HFF-Myc (cell line): ENCODE results near the gene GBF1.

Source experiments
- DNase-seq: peaks from one replicate; pipeline ENCODE4 v3.0.0-alpha.2; 2011; ENCODE audit warnings: low read depth; ENCODE audit errors: extremely low read depth
- H3K4me3 ChIP-seq: replicated peaks from 2 replicates; pipeline ENCODE4 v1.5.1; 2011; ENCODE audit warnings: low read depth, mild to moderate bottlenecking, control low read depth, low read length
- TF ChIP-seq, protein P1 (sequence below): IDR thresholded peaks from 2 replicates; pipeline ENCODE4 v1.5.1; 2012; ENCODE audit warnings: mild to moderate bottlenecking, low read depth, low read length, control low read depth; ENCODE audit errors: missing control alignments

The GBF1 gene

GRCh38 chr10:102400598-102401341 is 155.4 kb downstream of the GBF1 start:
- TF ChIP-seq, protein P1, sequence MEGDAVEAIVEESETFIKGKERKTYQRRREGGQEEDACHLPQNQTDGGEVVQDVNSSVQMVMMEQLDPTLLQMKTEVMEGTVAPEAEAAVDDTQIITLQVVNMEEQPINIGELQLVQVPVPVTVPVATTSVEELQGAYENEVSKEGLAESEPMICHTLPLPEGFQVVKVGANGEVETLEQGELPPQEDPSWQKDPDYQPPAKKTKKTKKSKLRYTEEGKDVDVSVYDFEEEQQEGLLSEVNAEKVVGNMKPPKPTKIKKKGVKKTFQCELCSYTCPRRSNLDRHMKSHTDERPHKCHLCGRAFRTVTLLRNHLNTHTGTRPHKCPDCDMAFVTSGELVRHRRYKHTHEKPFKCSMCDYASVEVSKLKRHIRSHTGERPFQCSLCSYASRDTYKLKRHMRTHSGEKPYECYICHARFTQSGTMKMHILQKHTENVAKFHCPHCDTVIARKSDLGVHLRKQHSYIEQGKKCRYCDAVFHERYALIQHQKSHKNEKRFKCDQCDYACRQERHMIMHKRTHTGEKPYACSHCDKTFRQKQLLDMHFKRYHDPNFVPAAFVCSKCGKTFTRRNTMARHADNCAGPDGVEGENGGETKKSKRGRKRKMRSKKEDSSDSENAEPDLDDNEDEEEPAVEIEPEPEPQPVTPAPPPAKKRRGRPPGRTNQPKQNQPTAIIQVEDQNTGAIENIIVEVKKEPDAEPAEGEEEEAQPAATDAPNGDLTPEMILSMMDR, result no peak
- H3K4me3 ChIP-seq, result no peak overlapping the region
- DNase-seq, result no peak

DNA sequence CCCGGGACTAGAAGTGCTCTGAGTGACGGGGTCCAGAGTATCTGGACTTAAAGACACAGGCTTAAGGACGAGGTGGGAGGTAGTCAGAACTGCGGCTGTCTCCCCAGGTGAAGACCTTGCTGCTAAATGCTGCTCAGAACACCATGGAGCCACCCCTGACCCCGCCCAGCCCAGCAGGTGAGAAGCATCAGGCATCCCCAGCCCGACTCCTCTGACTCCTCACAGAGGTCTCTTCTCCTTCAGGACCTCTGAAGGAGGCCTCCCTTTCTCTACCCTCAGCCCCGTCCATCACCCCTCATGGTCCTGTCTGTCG is 156.0 kb downstream of the GBF1 start:
- no peak for DNase-seq
- TF ChIP-seq, protein P1, result no peak
- no peak overlapping the region for H3K4me3 ChIP-seq

DNA sequence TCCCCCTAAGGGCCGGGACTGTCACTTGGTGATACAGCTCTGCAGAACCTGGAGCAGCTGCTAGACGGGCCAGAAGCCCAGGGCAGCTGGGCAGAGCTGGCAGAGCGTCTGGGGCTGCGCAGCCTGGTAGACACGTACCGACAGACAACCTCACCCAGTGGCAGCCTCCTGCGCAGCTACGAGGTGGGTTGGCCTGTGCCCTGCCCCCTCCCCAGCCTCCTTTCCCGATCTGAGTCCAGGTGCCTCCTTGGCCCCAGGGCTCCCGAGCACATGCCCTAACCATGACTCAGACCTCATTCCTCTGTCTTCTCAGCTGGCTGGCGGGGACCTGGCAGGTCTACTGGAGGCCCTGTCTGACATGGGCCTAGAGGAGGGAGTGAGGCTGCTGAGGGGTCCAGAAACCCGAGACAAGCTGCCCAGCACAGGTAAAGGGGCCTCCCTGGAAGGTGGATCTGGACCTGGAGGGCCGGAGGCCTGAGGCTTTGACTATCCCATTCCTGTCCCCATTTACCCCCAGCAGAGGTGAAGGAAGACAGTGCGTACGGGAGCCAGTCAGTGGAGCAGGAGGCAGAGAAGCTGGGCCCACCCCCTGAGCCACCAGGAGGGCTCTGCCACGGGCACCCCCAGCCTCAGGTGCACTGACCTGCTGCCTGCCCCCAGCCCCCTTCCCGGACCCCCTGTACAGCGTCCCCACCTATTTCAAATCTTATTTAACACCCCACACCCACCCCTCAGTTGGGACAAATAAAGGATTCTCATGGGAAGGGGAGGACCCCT is 156.6 kb downstream of the GBF1 start:
- DNase-seq, result no peak
- no peak overlapping the region for H3K4me3 ChIP-seq
- TF ChIP-seq, protein P1, result no peak

GRCh38 chr10:102402512-102402896 is 157.2 kb downstream of the GBF1 start:
- TF ChIP-seq, protein P1, result no peak
- no peak overlapping the region for H3K4me3 ChIP-seq
- DNase-seq, result no peak

GRCh38 chr10:102403115-102403514 is 157.8 kb downstream of the GBF1 start:
- TF ChIP-seq, protein P1, result no peak

GRCh38 chr10:102404361-102405107 is 159.2 kb downstream of the GBF1 start:
- no peak for DNase-seq
- H3K4me3 ChIP-seq, result no peak overlapping the region
- TF ChIP-seq, protein P1, result no peak

More at GRCh38 chr10:102403115-102403514, 157.8 kb downstream of the GBF1 start:
- no peak overlapping the region for H3K4me3 ChIP-seq
- DNase-seq, result no peak
